ENCODE data around the gene PIGK.

DNA sequence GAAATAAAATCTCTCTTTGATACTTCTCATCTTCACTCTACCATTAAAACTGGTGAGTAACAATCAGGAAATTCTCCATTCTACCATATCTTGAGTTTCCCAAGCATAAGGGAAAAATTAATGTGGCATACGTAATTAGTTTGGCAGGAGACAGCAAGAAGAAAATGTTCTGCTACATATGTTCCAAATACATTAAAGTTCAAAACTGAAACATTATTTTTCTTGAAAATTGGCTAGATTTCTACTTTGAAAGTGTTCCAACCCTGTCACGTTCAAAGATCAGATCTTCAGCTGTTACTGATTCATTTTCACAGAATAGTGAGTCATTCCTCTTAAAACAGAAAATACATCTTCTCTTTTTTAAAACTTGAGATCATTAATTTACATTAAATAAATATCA lies 48.5 kb downstream of the PIGK start:
- TF ChIP-seq, protein P1, sequence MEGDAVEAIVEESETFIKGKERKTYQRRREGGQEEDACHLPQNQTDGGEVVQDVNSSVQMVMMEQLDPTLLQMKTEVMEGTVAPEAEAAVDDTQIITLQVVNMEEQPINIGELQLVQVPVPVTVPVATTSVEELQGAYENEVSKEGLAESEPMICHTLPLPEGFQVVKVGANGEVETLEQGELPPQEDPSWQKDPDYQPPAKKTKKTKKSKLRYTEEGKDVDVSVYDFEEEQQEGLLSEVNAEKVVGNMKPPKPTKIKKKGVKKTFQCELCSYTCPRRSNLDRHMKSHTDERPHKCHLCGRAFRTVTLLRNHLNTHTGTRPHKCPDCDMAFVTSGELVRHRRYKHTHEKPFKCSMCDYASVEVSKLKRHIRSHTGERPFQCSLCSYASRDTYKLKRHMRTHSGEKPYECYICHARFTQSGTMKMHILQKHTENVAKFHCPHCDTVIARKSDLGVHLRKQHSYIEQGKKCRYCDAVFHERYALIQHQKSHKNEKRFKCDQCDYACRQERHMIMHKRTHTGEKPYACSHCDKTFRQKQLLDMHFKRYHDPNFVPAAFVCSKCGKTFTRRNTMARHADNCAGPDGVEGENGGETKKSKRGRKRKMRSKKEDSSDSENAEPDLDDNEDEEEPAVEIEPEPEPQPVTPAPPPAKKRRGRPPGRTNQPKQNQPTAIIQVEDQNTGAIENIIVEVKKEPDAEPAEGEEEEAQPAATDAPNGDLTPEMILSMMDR (IDR thresholded peaks at IDR 0.05; ENCODE audit: low read depth, low read length): no peak
- TF ChIP-seq EZH2phosphoT487 (IDR thresholded peaks at IDR 0.05; ENCODE audit: low read depth): no peak
